T1000 (cell line): ENCODE measurements around the gene C1QTNF8.

Experiments
- DNase-seq: peaks from one replicate; lab custom pipeline; 2025; ENCODE audit warnings: mixed read lengths; lab: John Stamatoyannopoulos, UW

Gene C1QTNF8

GRCh38 chr16:1045310-1045992, 50.6 kb downstream of the C1QTNF8 start:
- DNase-seq = no peak

- no peak for DNase-seq
Observed at GRCh38 chr16:1044460-1045309, 51.4 kb downstream of the C1QTNF8 start.

- DNase-seq = no peak
Observed at GRCh38 chr16:1043881-1044451, 52.1 kb downstream of the C1QTNF8 start.

- no peak for DNase-seq
Observed at GRCh38 chr16:1042866-1043265, 53.2 kb downstream of the C1QTNF8 start.

GRCh38 chr16:1042049-1042744, 53.8 kb downstream of the C1QTNF8 start:
- DNase-seq = no peak

GRCh38 chr16:1040346-1040745, 55.7 kb downstream of the C1QTNF8 start:
- DNase-seq = no peak

- no peak for DNase-seq
Observed at GRCh38 chr16:1039762-1040161, 56.3 kb downstream of the C1QTNF8 start.

- DNase-seq = no peak
Observed at GRCh38 chr16:1038932-1039331, 57.1 kb downstream of the C1QTNF8 start.
